D341Med (cell line): ENCODE data around the gene TEC.

Source experiments
- DNase-seq: peaks from one replicate; pipeline ENCODE4 v3.0.0; 2012; ENCODE audit warnings: low spot score

Gene TEC

DNA sequence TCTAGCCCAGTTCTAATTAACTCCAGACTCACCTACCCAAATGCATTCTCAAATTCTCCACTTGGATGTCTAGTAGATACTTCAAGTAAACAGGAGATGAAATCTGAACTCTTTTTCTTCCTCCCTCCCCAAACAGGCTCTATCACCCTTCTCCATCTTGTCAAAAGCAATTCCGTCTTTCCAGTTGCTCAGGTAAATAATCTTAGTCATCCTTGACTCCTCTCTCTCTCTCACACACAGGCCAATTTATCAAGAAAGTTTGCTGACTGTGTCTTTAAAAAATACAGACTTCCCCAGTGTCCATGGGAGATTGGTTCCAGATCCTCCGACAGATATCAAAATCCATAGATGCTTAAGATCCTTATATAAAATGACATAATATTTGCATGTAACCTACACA is 148.5 kb downstream of the TEC start:
- no peak for DNase-seq

DNA sequence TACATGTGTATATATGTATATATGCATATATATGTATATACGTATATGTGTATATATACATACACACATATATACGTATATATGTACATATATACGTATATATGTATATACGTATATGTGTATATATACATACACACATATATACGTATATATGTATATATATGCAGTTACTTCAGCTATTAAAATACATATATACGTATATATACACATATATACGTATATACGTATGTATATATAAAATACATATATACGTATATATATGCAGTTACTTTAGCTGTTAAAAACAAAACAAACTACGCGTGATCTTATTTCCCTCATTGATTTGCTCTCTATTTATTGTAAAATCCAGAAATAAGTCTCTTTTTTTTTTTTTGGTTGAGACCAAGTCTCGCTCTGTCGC is 149.5 kb downstream of the TEC start:
- DNase-seq, result no peak

DNA sequence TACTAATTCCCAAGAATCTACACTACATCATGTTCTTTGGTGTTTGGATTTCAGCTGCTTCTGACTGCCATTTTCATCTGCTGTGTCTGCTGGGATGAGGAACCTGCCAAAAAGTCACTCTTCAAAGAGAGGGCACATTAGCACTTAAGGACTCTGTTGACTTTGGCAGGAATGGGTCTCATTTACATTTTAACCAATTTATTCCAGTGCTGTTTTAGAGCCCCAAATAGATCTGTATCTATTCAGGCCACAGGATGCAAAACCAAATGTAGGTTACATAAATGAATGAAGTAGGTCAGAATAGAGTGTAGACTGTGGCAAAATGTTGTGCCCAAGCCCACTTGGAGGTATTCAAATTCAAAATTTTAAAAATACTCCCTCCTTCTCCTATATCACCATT is 150.0 kb downstream of the TEC start:
- no peak for DNase-seq

DNA sequence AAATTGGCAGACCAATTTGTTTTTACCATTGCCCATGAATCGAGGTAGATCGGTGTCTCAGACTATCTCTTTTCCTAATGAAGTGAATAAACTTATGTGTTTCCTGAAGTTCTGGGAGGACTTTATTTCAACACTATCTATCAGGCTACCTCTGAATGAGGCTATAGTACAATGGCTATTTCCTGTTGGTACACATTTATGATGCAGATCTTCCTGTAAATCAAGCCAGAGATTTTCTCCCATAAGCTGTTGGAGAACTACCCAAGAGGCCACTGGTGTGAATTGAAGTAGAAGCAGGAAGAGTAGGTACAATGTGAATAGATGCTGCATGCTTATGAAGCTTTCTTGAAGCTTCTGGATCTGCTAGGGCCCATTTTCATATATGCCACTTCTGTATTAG is 151.6 kb downstream of the TEC start:
- no peak for DNase-seq

DNA sequence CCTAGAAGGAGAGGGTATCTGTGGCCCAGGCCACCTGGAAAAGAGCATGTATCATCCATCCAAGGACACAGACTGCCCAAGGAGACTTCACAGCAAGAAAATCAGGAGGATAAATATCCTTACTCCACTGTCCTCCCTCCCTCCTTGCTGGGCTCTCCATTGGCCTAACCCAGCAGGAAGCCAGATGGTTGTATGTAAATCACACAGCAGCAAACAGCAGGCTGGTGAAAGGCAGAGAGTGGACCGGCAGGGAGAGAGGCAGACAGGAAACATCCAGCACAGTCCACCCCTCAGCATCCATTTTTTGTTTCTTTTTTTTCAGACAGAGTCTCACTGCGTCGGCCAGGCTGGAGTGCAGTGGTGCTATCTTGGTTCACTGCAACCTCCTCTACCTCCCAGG is 153.1 kb downstream of the TEC start:
- no peak for DNase-seq

DNA sequence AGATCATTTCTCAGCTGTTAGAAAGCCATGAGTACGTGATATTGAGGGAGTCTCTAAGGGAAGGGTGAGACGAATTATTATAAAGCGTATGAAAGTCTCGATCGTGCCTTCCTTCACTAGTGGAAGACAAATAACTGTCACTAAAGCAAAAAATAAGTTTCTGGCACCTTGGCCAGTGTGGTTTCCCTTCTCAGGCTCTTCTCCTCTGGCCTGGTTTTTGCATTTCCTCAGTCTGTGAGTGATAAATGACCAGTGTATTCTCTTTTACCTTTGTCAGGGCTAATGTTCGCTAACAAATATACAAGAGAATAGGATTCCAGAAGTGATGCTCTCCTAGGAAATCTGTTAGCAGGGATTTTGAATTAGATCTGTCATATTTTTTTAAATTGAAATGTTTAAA is 155.2 kb downstream of the TEC start:
- DNase-seq, result no peak

DNA sequence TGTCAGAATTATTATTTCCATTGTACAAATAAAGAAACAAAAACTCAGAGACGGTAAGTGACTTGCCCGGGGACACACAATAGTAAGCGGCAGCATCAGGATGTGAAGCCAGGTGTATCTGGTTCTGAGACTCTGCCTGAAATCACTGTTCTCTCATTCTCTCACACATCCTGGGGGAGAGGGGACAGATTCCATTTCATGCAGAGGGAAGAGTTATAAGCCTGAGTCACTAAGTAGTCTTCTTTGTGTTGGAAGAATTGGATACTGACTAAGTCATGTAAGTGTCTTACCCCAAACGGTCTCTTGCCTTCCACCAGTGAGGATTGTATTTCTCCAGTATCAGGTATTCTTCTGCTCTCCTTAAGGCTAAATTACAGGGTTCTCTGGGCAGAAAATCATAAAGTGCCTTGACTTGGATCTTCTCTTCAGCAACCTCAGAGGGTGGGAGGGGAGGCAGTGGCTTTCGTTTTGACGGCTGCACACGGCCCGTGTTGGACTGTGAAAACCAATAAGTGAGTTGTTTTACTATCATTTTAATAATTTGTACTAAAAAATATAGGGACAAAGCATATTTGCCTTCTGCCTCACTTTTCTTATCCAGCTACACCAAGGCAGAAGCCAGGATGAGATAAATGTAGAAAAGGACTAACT is 157.5 kb downstream of the TEC start:
- DNase-seq, result no peak

DNA sequence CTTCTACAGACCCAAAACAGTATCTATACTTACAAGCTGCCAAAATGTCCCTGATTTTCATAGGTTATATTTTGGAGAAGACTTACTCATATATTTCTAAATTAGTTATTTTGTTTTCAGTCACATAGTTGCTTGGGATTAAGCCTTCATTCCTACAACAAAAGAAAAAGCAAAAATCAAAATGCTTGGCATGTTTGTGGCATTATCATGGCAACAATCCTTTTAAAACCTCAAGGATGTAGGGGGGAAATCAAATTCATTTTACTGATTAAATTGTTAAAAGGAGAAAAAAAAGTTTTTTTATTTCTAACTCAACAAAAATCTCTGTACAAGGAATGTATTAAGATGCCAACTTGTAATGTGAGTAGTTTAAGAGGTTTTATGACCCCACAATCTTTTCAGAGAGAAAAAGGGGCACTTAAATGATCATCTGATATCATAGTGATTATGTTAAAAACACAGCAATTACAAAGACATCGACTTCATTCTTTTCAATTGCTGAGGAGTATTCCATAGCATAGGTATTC is 159.1 kb downstream of the TEC start:
- DNase-seq, result no peak

DNA sequence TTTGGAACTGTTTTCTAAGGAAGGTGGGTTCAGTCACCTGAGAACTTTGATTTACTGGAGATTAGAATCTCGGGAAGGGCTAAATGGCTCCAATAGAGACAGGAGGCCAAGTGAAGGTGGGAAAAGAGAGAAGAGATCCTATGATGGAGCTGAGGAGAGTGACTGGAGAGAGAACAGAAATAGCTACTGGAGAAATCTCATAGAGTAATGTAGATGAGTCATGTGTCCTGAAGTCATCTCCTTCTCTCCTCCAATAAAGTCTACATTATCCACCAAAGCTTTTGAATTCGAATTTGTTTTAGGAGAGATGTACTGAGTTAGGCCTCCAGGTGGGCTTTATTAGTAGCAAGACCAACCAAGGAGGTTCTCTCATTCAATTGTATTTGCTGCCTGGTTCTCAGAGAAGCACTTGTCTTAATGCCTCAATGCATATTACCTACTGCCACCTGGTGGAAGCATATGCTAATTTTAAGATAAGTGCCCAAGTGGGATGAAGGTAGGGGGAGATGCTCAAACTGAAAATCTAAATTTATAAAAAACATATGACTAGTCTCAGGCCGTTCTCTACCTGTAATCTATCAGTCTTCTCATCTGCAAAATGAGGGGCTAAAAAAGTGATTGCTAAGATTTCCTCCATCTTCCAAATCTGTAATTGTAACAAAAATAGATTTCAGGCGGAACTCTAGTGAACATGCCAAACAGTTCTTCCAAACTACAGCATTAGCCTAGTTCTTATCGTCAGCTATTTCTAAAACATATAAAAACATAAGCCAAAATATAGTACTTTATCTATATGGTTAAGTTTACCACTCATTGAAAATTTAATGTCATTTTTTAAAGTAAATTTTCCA is 160.0 kb downstream of the TEC start:
- peak; percentile 36 for DNase-seq

DNA sequence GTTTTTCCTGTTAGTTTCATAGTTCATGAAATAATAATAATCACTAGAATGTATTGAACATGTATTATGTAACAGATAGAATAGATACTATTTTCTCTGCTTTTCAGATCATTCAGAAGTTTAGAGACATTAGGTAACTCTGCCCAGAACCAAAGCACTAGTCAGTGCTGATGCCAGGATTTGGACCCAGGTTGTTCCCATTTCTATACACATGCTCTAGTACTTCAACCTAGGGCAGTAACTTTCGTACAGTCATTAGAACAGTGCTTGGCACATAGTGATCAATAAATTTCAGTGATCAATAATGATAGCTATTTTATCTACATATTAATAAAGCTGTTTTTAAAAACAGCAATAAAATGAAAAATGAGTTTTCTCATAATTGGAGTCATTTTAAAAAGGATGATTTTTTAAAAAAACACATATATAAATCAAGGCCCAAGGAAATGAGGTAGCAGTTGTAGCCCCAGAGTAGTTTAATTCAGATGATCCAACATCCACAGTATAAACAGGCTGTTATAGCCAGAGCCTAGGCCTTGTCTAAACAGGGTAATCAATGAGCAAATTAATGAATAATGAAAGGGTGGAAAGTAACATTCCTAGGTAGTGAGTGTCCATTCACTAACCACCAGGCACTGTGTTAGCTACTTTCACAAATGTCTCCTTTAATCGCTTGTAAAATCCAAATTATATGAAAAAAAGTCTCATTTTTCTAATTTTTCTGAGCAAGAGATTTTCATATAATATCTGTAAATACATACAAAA is 161.1 kb downstream of the TEC start:
- no peak for DNase-seq

DNA sequence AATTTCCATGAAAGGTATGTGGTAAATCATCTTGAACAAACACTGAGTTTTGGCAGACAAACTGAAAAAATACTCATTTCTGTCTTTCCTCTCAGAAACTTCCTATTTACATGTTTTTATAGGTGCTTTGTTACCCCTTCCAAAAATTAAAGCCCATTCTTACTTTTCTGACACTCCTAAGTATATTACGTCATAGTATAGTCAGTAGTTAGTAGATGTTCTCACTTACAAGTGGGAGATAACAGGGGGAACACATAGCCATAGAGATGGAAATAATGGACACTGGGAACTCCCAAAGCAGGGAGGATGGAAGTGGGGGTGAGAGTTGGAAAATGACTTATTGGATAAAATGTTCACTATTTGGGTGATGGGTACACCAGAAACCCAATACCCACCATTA is 164.4 kb downstream of the TEC start:
- no peak for DNase-seq

DNA sequence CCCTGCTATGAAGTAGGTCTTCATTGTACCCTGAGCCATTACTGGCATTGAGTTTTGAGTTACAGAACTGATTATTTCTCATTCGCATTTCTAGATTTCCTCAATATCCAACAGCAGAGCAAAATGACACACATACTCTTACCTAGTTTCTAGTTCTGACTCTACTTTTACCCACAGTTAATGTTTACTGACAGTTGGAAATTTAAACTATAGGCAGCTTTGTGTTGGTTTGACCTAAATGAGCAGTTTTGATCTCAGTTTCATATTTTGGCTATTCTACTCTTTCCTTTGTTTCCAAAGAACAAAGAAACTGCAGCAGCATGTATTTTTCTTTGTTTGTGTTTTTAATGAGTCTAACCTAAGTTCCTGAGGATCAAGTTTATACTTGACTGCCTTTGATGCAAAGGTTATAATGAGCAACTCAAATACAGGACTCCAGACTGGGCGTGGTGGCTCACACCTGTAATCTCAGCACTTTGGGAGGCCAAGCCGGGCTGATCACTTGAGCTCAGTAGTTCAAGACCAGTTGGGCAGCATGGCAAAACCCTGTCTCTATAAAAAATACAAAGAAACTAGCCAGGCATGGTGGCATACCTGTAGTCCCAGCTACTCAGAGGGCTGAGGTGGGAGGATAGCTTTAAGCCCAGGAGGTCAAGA is 166.0 kb downstream of the TEC start:
- DNase-seq, result no peak

DNA sequence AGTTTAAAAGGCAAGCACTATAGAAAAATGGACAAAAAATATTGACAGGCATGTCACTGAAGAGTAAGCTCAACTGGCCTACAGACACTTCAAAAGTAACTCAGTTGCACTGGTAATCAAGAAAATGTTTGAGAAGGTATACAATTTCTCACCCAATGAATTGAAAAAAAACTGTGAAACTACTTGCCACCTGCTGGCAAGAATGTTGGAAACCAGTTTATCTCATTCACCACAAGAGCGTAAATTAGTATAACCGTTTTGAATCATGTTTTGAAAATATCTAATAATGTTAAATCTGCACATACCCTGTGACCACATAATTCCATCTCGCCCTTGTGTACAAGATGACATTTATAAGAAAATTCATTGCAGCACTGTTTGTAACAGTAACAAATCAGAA is 167.3 kb downstream of the TEC start:
- DNase-seq, result no peak

DNA sequence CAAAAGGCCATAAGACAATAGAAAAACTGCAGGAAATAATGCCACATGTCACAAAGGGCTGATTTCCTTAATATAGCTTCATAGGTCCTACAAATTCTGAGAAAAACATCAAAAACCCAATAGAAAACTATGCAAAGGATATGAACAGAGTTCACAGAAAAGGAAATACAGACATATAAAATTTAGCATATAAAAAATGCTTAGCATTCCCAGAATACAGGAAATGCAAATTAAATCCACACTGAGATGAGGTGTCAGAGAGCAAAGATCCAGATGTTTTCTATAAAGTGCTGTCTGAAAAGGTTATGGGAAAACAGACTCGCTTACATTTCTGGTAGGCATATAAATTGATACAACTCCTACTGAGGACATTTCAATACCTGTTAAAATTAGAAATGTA is 169.4 kb downstream of the TEC start:
- DNase-seq, result no peak

DNA sequence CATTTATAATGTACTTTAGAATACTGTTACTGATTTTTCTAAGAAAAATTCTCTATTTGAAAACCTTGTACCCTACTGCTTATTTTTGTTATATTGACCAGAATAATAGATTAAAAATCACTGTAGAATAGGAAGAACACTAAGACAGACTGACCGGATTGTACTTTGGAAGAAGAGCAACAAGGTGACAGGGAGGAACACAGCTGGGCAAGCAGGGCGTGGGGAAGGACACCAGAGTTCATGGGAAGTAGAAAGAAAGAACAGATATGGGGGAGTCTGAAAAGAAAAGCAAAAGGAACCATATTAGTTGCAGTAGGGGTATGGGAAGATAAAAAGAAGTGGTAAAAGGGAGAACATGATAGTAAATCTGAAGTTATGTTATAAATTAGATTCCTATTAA is 174.2 kb downstream of the TEC start:
- no peak for DNase-seq

DNA sequence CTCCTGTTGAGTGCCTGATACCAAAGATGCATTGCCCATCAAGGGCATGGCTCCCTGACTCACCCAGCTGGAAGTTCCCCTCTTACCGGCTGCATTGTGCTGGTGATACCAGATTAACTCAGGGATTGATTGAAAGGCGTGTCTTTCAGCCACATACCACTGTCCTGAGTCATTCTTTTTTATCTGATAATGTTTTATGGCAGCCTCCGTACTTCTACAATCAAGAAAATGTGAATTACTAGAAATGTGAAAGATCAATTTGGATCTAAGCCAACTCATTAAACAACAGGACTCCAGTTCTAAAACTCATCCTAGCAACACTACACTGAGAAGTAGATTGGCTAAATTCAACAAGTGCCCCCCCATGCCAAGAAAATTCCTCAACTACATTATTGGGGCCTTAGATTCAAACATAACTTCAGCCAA is 175.6 kb downstream of the TEC start:
- DNase-seq, result no peak

DNA sequence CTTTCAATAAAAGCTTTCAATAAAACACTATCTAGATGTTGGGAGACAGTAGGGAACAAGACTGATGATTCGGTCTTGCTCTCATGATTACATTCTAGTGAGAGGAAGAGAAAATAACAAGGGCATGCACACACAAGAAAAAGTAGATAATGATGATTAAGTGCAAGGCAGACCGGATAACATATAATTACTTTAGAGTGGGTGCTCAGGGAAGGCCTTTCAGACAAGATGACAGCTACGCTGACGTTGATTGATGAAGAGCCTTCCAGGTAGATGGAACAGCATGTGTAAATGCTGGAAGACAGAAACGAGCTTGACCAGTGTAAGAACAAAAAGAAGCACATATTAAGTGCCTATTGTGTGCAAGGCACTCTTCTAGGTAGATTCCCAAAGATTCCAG is 179.0 kb downstream of the TEC start:
- no peak for DNase-seq

DNA sequence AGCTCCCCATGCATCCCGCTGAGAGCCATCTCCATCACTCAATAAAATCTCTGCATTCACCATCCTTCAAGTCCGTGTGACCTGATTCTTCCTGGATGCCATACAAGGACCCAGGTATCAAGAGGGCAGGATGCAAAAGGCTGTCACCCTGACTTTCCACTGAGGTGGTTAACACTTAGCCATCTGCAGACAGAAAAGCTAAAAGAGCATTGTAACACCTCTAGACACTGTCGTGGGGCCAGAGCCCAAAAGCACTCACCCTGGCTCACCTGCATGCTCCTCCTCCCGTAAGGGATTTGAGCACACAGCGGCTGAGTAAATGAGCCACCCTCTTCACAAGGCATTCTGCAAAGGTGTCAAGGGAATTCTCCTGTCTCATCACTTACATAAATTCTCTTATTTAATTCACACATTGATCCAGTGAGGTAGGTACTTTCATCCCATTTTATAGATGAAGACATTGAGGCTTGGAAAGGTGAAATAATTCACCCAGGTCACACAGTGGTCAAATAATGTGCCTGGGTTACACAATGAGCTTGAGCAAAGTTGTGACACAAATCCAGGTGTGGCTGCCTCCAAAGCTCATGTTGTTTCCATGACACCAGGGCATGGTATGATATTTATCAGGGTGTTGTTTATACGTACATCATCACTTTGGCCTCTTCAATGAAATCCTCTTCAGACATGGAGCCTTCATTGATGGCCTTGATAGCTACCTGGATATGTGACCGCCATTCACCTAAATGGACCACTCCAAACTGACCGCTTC is 183.6 kb downstream of the TEC start:
- no peak for DNase-seq
